Liver (tissue), 9 donors: ENCODE measurements around the gene RPA4. TPM values are rescaled to one million over a fixed set of nuclear protein-coding genes. Genes with fewer than 3 reads are reported as not detected.

Experiments used
- DNase-seq: peaks from one replicate; pipeline ENCODE4 v3.0.0-alpha.2; 2017; ENCODE audit warnings: low spot score
- H3K27ac ChIP-seq, 2 donors: one replicate each; pipeline ENCODE4 v1.7.0; 2013; ENCODE audit warnings: inconsistent platforms in 2 of 2, low read length in 2 of 2, control low read depth in 1 of 2, low read depth in 1 of 2, mild to moderate bottlenecking in 1 of 2
- H3K27me3 ChIP-seq, 4 donors: one replicate each; pipeline versions ENCODE4 v1.6.1 to v1.7.0; 2013; ENCODE audit warnings: low read length in 3 of 4, inconsistent platforms in 1 of 4, mild to moderate bottlenecking in 1 of 4, moderate library complexity in 1 of 4; ENCODE audit not compliant: control insufficient read depth in 4 of 4, insufficient read depth in 4 of 4
- H3K36me3 ChIP-seq, 4 donors: one replicate each; pipeline versions ENCODE4 v1.6.1 to v1.7.0; 2013; ENCODE audit warnings: low read length in 3 of 4, mild to moderate bottlenecking in 3 of 4, low read depth in 1 of 4, moderate library complexity in 1 of 4; ENCODE audit not compliant: control insufficient read depth in 4 of 4, insufficient read depth in 3 of 4
- H3K4me1 ChIP-seq, 4 donors: one replicate each; pipeline versions ENCODE4 v1.6.1 to v1.7.0; 2013; ENCODE audit warnings: low read length in 3 of 4, mild to moderate bottlenecking in 3 of 4, moderate library complexity in 1 of 4; ENCODE audit not compliant: control insufficient read depth in 4 of 4, insufficient read depth in 4 of 4
- H3K4me3 ChIP-seq, 3 donors: one replicate each; pipeline versions ENCODE4 v1.6.1 to v1.7.0; 2013; ENCODE audit warnings: low read length in 3 of 3, control low read depth in 1 of 3, low read depth in 1 of 3, mild to moderate bottlenecking in 1 of 3
- H3K9ac ChIP-seq, 2 donors: one replicate each; pipeline ENCODE4 v1.7.0; 2013; ENCODE audit warnings: low read length in 2 of 2, mild to moderate bottlenecking in 2 of 2, moderate library complexity in 2 of 2, control low read depth in 1 of 2, low read depth in 1 of 2
- H3K9me3 ChIP-seq, 4 donors: one replicate each; pipeline versions ENCODE4 v1.6.1 to v1.7.0; 2013; ENCODE audit warnings: low read length in 3 of 4; ENCODE audit not compliant: control insufficient read depth in 4 of 4
- ATF3 ChIP-seq: IDR thresholded peaks from 2 replicates; pipeline ENCODE4 v1.6.1; 2016; ENCODE audit warnings: antibody characterized with exemption
- CTCF ChIP-seq: fragments of 150-350 bp; IDR thresholded peaks from 2 replicates; pipeline ENCODE4 v1.5.1; 2017; ENCODE audit warnings: improper control_type of control experiment, low read depth, low read length; ENCODE audit not compliant: missing input control
- EGR1 ChIP-seq, 2 donors: IDR thresholded peaks; 2 replicates each; pipeline ENCODE4 v1.6.1; 2016 to 2018; ENCODE audit warnings: antibody characterized with exemption in 2 of 2, low read depth in 2 of 2
- GABPA ChIP-seq, 2 donors: IDR thresholded peaks in 1 of 2; conservative IDR thresholded peaks in 1 of 2; 2 replicates each; pipeline ENCODE4 v1.6.1; 2016; ENCODE audit warnings: antibody characterized with exemption in 2 of 2, mild to moderate bottlenecking in 1 of 2, moderate library complexity in 1 of 2
- HNF4A ChIP-seq, 2 donors: conservative IDR thresholded peaks; 2 replicates each; pipeline ENCODE4 v1.6.1; 2016; ENCODE audit warnings: antibody characterized with exemption in 2 of 2, mild to moderate bottlenecking in 2 of 2
- NR2F2 ChIP-seq: IDR thresholded peaks from 2 replicates; pipeline ENCODE4 v1.6.1; 2016; ENCODE audit warnings: antibody characterized with exemption
- REST ChIP-seq: IDR thresholded peaks from 2 replicates; pipeline ENCODE4 v1.6.1; 2016; ENCODE audit warnings: antibody characterized with exemption, mild to moderate bottlenecking
- TAF1 ChIP-seq: conservative IDR thresholded peaks from 2 replicates; pipeline ENCODE4 v1.6.1; 2016; ENCODE audit warnings: antibody characterized with exemption, mild to moderate bottlenecking
- YY1 ChIP-seq: IDR thresholded peaks from 2 replicates; pipeline ENCODE4 v1.6.1; 2016; ENCODE audit warnings: antibody characterized with exemption, mild to moderate bottlenecking
- ZBTB33 ChIP-seq: IDR thresholded peaks from 2 replicates; pipeline ENCODE4 v1.6.1; 2016; ENCODE audit warnings: antibody characterized with exemption
- WGBS: extraction: QIAGEN DNeasy Blood & Tissue Kit; methylation state at CpG from one replicate; pipeline ENCODE4 v1.1.7; 2013; 5-methylcytosine and 5-hydroxymethylcytosine counted together
- polyA plus RNA-seq, 2 donors: library from polyadenylated mRNA; stranded (reverse) in 1 of 2; unstranded in 1 of 2; fragments of 200-250 nt in 1 of 2; fragments of >200 nt in 1 of 2; fragmentation: Nextera tagmentation in 1 of 2; extraction: Ambion mirVana in 1 of 2; gene quantifications; one replicate each; pipeline versions ENCODE4 v1.2.1 to v1.2.3, GENCODE V29; 2013 to 2015
- total RNA-seq, 2 donors: library from RNA; depleted of rRNA; stranded (reverse); fragments of >200 nt; gene quantifications; one replicate each; pipeline ENCODE4 v1.2.3, GENCODE V29; 2014
- donor health status: healthy.
- donor health status: healthy.
- donor health status: healthy.
- donor health status: healthy.
- donor health status: healthy.

RPA4 gene
- total and polyA plus RNA-seq, 4 donors: 0.03 to 2.5 (median 0.79) TPM

GRCh38 chrX:96924581-96924980 lies 40.9 kb downstream of the RPA4 start:
- H3K9ac ChIP-seq: no peak overlapping the region
- H3K4me3 ChIP-seq: no peak overlapping the region
- H3K27me3 ChIP-seq: no peaks in the 10 kb centered on the region
- H3K9me3 ChIP-seq: no peaks in the 10 kb centered on the region
- TF ChIP-seq CTCF (no peak), ZBTB33 (no peak), NR2F2 (no peak), EGR1 (IDR thresholded peaks at IDR 0.05; ENCODE audit: low read depth in 2 of 2) (no peak), TAF1 (no peak), GABPA (IDR thresholded peaks at IDR 0.05 in 1 of 2, conservative IDR thresholded peaks at IDR 0.05 in 1 of 2) (no peak), ATF3 (no peak), HNF4A (conservative IDR thresholded peaks at IDR 0.05) (no peak), YY1 (no peak)
- H3K27ac ChIP-seq: no peak overlapping the region
- 94% methylated on average over 3 of the region's 3 CpGs for WGBS
- H3K36me3 ChIP-seq: peaks cover 0 to 3% (median 0%) of the 10 kb centered on the region in 4 donors
- no peaks in the 10 kb centered on the region for H3K4me1 ChIP-seq
- DNase-seq: no peak

- no peak overlapping the region for H3K27ac ChIP-seq
- H3K4me1 ChIP-seq: no peaks in the 10 kb centered on the region
- no peak for DNase-seq
- no peaks in the 10 kb centered on the region for H3K27me3 ChIP-seq
- H3K36me3 ChIP-seq: peaks cover 0 to 3% (median 0%) of the 10 kb centered on the region in 4 donors
- no peak overlapping the region for H3K9ac ChIP-seq
- TF ChIP-seq REST: no peak
- no peak for TF ChIP-seq NR2F2
- no peak for TF ChIP-seq GABPA (IDR thresholded peaks at IDR 0.05 in 1 of 2, conservative IDR thresholded peaks at IDR 0.05 in 1 of 2)
- no peak for TF ChIP-seq ZBTB33
- H3K4me3 ChIP-seq: no peak overlapping the region
- no peaks in the 10 kb centered on the region for H3K9me3 ChIP-seq
Observed at GRCh38 chrX:96929036-96929435, 45.3 kb downstream of the RPA4 start.

Other genes starting within 250 kb of the RPA4 start
- gene DIAPH2, start 199.1 kb upstream of the RPA4 start, total RNA-seq: 10 to 100 TPM in 1 of 2 donors, 1 to 10 TPM in 1; 5.1 to 16.6 TPM
- 1 to 10 TPM; 2.7 to 5.5 TPM for gene DIAPH2, start 199.1 kb upstream of the RPA4 start, polyA plus RNA-seq